Fibroblast of skin of right biceps (primary cell): ENCODE measurements around the gene GNAS.
"Not testable (repeated sequence)": the region's sequence is repeated elsewhere in the genome, so short reads cannot be mapped to it uniquely, and the experiment has no call there.

ENCODE experiments used
- DNase-seq: peaks from one replicate; pipeline ENCODE4 v3.0.0-alpha.2; 2013

The GNAS gene

DNA sequence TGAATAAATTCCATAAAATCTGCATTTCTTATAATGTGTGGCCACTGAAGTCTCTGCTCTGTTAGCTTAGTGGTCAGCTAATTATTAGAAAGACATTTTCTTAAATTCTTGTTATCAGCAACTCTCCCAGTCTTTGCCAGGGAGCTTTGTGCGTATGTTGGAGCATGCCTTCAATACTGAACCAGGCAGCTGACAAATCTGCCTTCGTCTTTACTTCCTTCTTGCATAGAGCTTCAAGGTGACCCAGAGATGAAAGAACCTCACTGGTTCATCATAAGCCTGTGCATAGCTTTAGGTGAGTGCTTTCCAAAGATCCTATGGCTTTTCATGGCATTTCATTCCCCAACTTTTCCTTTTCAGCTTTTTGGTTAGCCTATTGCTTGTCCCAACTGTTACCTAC lies 85.6 kb downstream of the GNAS start:
- DNase-seq: no peak

DNA sequence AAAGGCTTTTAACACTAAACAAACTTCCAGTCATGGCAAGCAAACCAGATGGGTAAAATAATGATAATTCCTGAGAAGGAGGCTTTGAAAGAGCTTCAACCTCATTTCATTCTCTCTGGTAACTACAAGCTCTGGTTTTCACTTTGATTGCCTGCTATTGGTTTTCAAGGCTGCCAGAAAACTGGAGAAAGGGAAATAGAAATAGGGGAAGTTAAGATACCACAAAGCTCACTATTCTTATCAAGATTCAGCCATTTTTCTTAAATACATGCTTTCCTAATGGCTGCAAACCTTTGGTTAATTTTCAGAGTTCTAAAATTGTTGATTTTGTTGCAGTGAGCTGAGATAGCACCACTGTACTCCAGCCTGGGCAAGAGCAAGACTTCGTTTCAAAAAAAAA lies 86.0 kb downstream of the GNAS start:
- no peak for DNase-seq

DNA sequence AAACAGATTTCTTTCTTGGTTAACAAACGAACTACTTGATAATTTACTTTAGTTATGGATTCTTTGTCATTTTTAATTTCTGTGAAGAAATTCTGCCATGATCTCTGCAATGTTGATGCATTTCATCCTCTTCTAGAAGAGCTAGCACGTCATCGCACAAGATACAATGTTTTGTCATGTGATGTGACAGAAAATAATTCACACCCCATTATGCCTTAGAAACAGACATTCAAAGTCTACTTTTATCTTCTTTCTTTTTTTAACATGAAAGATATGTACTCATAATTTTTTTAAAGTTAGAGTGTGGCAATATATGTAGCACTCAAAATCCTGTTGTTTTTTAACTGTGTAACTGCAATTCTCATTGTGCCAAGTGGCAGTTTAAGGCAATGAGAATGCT lies 89.0 kb downstream of the GNAS start:
- DNase-seq: no peak

DNA sequence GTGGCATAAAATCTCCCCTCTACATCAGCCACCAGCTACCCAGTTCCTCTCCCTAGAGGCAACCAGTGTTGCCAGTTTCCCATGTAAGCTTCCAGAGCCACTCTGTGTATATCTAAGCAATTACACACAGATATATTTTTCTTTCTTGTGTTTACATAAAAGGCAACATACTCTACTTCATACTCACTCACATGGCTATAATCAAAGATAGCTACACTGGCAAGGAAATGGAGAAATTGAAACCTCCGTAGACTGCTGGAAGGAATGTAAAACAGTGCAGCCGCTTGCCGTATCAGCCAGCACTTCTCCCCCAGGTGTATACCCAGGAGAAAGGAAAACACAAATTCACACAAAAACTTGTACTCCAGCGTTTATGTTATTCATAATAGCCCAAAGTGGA lies 90.0 kb downstream of the GNAS start:
- DNase-seq: no peak

DNA sequence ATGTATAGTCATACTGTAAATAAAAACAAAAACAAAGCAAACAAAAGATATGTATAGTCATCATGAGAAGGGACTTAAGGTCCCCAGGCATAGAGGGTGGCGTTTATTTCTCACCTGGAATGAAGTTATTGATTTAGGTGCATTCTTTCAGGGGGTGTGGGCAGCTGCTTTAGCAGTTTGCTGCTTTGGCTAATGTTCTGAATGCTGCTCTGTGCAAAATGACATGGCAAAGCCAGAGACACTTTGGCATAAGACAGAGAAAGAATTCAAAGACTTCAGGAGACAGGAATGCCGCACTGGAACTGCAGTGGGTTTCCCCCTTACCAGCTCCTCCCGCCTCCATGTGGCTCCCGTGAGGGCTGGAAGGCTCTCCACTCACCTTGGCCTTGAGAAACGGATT lies 92.1 kb downstream of the GNAS start:
- no peak for DNase-seq

DNA sequence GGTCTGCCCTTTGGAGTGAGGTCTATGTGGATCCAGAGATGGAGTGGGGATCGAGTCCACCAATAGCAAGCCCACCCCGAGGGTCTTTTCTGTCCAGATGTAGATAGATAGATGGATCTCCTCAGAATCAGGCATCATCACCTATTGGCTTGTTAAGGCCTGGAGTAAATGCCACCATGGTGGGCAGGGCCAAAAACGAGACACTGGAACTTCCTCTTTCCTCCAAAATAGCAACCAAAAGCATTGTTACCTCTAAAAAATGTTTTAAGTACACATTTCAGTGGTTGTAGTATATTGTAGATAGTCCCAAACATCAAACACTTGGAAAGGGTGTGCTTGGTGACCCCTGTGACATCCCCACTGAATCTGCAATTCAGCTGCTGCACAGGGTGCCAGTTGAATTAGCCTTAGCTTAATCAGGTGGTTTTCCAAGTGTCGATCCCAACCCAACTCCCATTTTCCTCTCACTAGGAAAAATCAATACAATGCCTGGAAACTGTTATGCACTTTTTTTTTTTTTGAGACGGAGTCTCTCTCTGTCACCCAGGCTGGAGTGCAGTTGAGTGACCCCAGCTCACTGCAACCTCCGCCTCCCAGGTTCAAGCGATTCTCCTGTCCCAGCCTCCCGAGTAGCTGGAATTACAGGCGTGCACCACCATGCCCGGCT lies 93.6 kb downstream of the GNAS start:
- DNase-seq: no peak

DNA sequence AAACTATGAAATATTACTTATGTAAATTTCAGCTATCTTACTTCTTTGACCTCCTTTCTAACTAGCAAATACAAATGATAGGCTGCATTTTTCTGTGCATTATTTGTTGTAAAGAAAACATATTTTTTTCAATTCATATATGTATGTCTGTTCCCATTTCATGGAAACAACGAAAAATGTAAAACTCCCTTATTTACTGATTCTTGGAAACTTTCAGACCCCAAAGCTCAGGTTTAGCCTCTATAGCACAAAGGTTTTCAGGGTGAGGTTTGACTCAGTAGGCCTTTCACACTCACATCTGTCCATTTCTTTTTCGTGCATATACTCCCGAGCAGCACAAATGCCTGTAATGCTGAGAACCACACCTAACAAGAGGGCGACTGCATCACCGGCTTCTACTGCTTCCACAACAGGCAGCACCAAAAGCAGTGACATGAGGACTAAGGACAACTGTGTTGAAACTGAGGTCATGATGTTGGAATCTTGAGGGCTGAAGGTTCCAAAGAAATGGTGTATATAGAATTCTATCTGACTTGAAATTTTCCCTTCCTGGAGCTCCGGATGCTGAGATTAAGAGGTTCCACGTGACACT lies 95.4 kb downstream of the GNAS start:
- not testable (repeated sequence) for DNase-seq

DNA sequence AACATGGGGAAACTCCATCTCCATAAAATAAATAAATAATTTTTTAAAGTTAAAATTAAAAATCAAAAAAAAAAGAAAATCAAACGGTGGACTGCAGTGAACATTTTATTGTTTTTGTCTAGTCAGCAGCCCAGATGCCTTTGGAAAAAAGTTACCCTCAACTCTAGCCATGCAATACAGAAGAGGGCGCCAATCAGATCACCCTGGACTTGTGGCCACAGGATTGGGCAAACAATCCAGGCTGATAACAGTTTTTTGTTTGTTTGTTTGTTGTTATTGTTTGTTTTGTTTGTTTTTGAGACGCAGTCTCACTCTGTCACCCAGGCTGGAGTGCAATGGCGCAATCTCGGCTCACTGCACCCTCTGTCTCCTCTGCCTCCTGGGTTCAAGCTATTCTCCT lies 98.1 kb downstream of the GNAS start:
- DNase-seq: no peak

DNA sequence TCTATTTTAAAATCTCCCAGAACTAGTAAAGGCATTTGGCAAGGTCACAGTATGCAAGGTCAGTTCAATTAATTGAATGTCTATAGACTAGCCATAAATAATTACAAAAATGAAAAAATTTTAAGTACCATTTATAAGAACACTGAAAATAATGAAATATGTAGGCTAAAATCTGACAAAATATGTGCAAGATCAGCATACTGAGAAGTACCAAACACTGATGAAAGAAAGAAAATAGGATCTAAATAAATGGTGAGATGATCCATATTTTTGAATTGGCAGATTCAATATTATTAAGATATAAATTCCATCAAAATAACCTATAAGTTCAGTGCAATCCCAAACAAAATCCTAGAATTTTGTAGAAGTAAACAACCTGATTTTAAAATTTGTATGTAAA lies 100.5 kb downstream of the GNAS start:
- DNase-seq: no peak

DNA sequence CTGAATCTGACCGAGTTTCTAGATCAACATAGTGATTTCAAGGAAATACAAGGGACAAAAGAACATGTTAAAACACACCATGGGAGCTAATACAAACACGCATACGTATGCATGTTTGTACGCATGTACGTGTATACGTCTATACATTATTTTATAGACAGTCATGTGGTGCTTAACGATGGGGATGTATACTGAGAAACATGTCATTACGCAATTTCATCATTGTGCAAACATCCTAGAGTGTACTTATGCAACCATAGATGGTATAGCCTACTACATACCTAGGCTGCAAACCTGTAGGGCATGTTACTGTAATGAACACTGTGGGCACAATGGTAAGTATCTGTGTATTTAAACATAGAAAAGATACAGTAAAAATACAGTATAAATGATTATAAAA lies 103.6 kb downstream of the GNAS start:
- DNase-seq: no peak

DNA sequence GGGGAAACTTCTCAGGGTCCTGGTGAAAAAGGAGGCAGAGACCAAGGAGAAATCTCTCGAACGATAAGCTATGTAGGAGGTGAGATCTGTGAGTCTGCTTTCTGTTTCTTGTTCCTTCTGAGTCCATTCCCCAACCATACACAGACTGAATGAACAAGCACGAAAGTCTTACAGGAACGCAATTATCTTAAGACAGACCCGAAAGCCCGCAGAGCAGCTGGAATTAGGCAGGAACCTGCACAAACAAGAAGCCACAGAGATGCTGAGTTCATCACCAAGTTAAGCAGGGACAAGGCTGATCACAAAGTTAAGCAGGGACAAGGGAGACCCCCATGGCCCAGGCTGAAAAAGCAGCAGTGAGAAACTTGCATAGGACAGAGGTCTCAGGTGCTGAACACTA lies 107.1 kb downstream of the GNAS start:
- DNase-seq: no peak
